Renal cortical epithelial cell (primary cell): Measurements from ENCODE around the gene DNTT. TPM values are rescaled to one million over a fixed set of nuclear protein-coding genes. Genes with fewer than 3 reads are reported as not detected.

Experiments
- DNase-seq: peaks from one replicate; pipeline ENCODE4 v3.0.0-alpha.2; 2011; ENCODE audit warnings: low read depth
- total RNA-seq: library from RNA; depleted of rRNA; stranded (reverse); fragments of >200 nt; gene quantifications from 2 replicates; pipeline ENCODE4 v1.2.3, GENCODE V29; 2014

DNTT gene
- total RNA-seq, 1 donor from 2014 or later = not detected

GRCh38 chr10:96377816-96378294 is 73.6 kb downstream of the DNTT start:
- DNase-seq = no peak

DNA sequence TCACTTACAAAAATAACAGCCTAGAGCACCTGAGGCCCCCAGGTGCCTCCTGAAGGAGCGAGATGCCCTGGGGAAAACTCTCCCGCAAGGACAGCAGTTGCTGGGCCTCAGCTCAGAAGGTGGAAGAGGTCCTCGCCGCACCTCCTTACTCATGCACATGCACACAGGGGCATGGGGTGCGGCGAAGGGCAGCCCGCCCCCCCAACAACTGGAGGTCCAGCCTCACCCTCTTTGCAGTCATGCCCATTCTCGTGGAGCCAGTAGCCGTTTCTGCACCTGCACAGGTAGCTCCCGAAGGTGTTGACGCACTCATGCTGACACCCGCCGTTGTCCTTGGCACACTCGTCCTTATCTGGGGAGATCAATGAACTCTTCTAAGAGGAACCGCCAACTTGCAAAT is 74.5 kb downstream of the DNTT start:
- DNase-seq = no peak

- no peak for DNase-seq
Observed at GRCh38 chr10:96379758-96380157, 75.5 kb downstream of the DNTT start.

GRCh38 chr10:96380821-96381220 is 76.6 kb downstream of the DNTT start:
- DNase-seq = peak; percentile 37

- no peak for DNase-seq
Observed at GRCh38 chr10:96384506-96384905, 80.3 kb downstream of the DNTT start.

DNA sequence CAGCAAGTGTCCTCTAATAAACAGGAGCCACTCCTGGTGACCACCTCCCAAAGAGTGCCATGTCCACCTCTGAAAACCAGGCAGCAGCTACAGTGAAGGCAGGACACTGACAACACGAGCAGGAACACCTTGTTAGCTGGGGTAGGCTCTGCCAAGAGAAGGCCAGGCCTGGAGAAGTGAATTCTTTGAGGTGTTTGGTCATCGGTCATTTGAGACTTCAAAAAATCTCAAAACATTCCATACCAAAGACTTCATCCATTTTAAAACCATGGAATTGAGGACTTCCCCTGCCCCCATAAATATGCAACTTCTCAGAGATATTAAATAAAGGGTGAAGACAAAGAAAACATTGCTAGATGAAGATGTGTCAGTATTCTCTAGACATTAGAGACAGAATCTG is 82.9 kb downstream of the DNTT start:
- DNase-seq = no peak

- DNase-seq = no peak
Observed at GRCh38 chr10:96387601-96388000, 83.4 kb downstream of the DNTT start.

Other genes with a start within 250 kb of the DNTT start
- gene ZNF518A, start 174.1 kb upstream of the DNTT start, total RNA-seq = 16.5 and 29.3 TPM in 2 replicates
- gene BLNK, start 32.9 kb upstream of the DNTT start, total RNA-seq = 0.35 and 2.8 TPM in 2 replicates
- gene OPALIN, start 54.6 kb downstream of the DNTT start, total RNA-seq = 0.05 TPM in 1 of 2 replicates, not detected in the other
- 14.1 and 21.4 TPM in 2 replicates for gene TLL2, start 209.5 kb downstream of the DNTT start, total RNA-seq